ENCODE results near the gene EPB41L5.
"Not testable (repeated sequence)": the region's sequence is repeated elsewhere in the genome, so short reads cannot be mapped to it uniquely, and the experiment has no call there.

EPB41L5 gene

DNA sequence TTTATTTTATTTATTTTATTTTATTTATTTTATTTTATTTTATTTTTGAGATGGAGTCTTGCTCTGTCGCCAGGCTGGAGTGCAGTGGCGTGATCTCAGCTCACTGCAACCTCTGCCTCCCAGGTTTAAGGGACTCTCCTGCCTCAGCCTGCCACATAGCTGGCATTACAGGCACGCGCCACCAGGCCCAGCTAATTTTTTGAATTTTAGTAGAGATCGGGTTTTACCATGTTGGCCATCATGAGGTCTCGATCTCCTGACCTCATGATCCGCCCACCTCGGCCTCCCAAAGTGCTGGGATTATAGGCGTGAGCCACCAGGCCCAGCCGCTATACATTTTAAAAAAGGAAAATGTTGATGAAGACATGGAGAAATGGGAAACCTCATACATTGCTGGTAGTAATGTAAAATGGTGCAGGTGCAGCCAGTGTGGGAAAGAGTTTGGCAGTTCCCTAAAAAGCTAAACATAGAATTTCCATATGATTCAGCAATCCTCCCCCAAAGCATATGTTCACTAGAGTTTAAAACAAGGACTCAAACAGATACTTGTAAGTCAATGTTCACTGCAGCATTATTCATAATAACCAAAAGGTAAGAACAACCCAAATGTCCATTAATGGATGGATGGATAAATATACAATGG is 187.1 kb downstream of the EPB41L5 start:
- not testable (repeated sequence) for DNase-seq (ENCODE audit: low spot score)

DNA sequence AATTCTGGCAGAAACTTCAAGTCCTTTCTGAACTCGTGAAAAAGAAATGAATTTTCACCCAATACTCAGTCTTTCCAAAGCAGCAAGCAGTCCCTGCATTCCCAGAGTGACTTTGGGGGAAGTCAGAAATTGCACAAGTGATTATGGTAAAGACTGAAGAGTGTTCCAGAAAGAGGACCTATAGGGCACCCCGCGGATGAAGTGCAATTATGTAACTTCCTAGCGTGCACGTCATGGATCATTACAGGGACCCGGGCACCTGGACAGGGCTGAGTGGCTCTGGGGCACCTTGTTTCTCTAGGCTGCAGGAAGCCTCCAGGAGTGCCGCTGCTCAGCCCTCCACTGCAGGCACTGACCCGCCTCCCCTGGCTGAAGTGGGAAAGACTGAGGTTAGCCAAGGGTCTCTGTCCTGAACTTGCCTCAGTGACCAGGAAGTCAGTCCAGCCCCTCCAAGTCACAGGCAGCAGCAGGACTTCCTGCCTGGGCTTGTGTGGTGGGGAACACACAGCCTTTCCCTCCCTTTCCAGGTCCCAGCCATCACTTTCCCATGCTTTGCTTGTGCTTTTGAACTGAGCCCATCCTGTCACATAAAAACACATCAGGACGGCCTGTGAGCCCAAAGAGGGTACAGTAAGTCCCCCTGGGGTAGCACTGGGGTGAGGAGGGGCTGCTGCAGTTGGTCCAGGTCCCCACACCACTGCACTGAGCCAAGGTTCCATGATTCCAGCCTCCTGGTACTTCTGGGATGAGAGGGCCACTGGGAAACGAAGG is 190.6 kb downstream of the EPB41L5 start:
- DNase-seq (ENCODE audit: low spot score) = no peak

DNA sequence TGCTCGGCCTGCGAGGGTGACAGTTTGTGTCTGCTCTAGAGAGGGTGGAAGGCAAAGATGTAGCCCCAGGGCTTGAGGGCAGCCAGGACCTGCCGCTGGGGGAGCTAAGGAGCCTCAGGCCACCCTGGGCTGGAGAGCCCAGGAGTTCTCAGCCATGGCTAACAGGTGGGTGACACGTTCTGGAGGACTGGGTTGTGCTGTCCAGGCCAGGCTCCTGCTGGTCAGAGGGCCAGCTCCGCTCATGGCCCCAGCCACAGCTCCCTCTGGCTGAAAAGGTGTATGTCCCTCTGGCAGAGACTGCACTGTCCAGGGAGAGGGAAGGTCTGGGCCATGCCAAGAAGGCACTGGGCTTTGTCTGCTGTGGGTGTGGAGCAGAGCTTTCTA is 191.1 kb downstream of the EPB41L5 start:
- DNase-seq (ENCODE audit: low spot score) = no peak

GRCh38 chr2:120204417-120204816 is 191.5 kb downstream of the EPB41L5 start:
- DNase-seq (ENCODE audit: low spot score) = no peak

DNA sequence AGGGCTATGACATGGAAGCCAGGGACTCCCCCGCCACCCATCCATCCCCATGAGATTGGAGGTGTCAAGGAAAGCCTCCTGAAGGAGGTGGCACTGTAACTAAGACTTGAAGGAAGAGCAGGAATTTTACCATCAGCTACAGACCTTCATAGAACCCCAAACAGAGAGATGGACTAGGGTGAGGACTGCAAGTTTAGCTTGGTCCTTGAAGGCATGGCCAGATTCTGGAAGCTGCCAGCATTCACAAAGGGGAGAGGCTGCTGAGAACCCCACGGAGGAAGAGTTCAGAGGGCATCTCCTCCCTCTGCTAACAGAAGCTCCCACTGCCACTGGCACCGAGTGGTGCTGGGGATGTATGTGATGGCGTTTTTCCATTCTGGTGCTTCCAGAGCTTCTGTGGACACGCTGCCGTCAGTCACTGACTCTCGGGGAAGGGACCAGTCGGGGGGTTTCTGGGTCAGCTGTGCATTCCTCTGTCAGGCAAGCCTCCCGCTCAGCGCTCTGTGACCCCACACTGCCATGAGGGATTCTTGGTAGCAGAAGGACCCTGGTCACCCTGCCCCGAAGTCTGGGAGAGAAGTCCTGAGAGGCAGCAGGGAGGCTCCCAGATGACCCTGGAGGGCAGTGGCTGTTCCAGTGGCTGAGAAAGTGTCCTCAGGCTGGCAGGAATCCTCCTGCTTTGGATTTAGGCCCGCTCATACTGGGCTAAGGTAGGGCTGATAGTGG is 192.2 kb downstream of the EPB41L5 start:
- DNase-seq (ENCODE audit: low spot score) = no peak

DNA sequence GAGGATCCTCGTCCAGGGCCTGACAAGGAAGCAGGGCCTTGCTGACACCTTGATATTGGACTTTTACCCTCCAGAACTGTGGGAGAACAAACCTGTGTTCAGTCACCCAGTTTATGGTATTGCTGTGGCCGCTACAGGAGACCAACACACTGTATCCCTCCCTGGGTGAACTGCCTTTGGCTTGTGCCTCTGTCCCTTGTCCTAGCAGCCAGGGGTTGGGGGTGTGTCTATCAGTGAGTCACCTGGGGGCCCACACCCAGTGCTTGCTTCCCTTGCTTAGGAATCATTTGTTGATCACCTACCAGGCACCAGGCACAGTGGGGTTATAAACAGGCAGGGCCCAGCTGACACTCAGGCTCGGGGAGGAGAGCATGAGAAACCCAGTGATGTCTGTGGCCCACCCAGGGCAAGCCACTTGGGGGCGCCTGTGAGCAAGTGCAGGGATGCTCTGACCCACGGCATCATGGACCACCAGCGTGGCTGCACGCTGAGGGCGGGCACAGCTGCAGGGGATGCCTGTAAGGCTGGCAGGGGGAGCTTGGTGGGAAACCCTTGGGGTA is 193.2 kb downstream of the EPB41L5 start:
- DNase-seq (ENCODE audit: low spot score) = peak; percentile 11

DNA sequence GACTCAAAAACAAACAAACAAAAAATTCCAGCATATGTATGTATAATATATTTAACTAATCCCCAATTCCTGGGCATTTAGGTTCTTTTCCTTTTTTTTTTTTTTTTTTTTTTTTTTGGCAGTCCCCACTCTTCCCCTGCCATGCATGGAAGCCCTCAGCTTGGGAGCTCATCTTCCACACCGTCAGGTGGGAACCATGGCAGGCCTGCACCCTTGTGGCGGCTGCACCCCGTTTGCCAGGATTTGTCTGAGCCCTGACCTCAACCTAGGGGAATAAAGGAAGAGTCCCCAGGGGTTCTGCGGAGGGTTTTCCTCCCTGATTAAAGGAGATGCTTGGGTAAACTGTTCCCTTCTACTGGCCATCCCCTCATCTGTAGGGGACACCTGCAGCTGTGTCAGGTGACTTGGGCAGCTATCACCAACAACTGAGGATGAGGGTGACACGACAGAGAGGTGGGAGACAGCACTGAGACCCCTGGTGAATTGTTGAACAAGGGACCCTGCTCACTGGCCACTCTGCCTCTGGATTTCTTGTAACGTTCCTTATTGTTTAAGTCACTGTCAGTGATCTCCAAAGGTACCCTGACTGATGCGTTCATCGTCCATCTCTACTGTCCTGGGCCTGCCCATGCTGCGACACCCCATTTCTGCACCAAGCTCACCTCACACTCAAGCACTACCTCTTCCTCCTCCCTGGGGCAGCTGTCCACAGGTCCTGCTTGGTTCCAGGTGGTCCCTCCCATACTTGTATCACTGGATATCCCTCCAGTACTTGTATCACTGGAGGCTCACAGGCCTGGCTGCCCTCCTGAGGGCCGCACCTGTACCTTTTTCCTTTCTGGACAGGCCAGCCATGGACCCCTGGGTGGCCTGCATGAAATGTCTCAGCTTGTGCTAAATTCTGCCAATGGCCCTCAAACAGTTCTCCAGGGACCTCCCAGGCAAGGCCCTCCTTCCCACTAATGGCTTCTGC is 195.8 kb downstream of the EPB41L5 start:
- DNase-seq (ENCODE audit: low spot score) = no peak

DNA sequence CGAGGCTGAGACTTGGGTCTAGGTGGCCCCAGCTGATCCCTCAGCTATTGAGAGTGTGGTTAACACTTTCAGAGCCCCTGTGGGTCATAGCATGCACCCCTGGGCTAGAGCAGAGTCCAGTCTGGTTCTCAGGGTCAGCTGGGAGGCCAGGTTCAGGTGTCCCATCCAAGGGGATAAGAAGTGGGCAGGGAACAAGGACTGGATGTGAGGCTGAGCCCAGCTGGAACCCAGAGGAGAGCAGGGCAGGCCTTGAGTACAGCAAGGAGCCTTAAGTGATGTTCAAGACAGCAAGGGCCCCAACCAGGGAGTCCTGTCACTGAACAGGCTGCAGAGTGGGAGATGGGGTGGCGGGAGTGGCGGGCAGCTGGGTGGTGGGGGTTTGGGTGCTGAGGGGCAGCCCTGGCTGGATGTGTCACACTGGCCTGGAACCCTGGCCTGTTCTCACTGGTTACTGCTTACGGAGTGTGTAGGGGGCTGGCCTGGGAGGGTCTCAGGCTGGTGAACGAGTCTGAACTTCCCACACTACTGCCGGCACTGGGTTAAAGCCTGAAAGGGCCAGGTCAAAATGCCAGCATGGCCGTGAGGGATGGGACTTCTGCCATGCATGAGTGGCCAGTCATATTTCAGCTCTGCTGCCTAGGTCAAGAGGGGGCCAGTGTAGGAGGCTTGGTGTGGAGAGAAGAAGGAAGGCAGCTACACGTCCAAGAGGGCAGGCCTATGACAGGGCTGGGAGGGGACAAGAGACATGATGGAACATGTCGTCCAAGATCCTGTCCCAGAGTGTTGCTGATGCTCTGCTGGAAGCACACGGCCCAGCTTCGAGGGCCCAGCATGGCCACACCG is 196.8 kb downstream of the EPB41L5 start:
- no peak for DNase-seq (ENCODE audit: low spot score)

DNA sequence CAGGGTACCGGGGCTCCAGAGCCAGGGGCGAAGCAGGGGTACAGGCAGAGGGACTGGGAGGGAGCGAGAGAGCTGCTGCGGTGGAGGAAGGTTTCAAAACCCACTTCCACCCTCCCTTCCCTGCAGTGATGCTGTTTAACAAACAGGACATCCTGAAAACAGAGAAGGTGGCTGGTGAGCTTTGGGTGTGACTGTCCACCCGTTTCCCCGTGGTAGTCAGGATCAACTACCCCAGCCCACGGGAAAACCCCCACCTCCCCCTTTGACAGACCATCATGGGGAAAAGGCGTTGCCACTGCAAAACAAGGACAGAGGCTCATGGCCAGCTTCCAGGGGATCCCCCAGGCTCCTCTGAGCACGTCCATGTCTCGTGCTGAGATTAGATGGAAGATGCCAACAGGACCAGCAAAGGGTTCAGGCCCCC is 197.4 kb downstream of the EPB41L5 start:
- DNase-seq (ENCODE audit: low spot score) = no peak

DNA sequence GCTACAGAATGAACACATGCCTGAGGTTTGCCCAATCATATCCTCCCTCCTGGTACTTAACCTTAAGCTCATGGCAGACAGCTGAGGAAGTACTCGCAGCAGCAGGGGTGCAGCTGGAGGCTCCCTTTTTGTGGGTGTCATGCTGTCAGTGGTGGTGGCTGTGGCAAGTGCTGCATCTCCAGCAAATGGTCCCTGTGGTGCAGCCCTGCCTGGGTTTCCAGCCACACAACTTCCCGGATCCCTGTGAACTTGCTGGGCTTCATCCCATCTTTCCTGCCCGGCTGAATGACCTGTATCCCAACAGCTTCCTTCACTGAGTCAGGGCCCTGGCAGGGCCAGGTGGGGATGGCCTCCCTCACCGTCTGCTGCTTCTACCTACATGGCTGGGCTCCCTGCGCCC is 205.3 kb downstream of the EPB41L5 start:
- no peak for DNase-seq (ENCODE audit: low spot score)

DNA sequence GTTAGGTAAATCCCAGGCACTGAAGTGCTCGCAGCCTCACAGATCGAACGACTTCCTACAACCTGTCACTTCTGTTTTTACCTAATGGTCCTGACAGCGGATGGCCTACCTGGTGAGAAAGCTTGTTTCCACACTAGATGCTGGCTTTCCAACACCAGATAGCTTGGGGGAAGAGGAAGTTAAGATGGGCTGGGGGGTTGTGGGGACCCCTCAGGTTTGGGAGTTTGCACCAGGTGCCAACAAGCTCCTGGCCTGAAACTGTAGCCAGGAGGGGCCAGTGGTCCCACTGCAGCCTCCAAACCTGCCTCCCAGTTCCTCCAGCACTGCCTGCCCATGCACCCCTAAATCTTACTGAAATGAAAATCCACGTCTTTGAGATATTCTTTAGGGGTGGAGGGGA is 206.4 kb downstream of the EPB41L5 start:
- no peak for DNase-seq (ENCODE audit: low spot score)

DNA sequence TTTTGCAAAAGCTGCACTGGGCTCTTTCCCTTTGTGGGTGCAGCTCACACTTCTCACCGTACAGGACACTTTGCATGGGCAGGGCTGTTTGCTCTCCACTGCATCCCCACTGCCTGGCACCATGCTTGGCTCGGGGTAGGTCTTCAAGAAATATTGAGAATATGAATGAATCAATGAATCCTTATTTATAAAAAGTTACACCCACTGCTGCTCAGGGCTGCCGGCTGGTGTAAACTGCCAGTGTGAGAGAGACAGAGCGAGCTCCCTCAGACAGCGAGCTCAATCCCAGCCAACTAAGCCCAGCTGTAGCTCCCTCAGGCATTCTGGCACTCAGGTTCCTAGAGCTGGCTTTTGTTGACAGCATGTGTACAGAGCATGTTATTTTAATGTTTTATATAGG is 206.9 kb downstream of the EPB41L5 start:
- DNase-seq (ENCODE audit: low spot score) = no peak

- DNase-seq (ENCODE audit: low spot score) = no peak
Measured at GRCh38 chr2:120220756-120221155, 207.9 kb downstream of the EPB41L5 start.

DNA sequence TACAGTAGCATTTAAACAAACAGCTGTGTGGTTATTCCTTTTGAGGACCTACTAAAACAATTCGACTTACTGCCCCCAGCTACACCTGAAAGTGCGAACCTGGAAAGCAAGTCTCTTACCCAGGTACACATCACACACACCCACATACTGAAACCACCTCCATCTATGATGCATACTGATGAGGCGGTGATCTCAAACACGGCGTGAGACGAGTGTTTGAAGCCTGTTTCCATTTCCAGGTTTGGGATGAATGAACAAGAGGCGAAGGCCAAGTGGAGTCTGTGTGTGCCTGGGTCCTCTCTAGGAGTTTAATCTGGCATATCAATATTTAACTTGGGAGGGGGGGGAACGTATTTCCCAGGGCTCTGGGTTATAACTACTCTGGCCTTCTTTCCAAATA is 208.7 kb downstream of the EPB41L5 start:
- DNase-seq (ENCODE audit: low spot score) = no peak

DNA sequence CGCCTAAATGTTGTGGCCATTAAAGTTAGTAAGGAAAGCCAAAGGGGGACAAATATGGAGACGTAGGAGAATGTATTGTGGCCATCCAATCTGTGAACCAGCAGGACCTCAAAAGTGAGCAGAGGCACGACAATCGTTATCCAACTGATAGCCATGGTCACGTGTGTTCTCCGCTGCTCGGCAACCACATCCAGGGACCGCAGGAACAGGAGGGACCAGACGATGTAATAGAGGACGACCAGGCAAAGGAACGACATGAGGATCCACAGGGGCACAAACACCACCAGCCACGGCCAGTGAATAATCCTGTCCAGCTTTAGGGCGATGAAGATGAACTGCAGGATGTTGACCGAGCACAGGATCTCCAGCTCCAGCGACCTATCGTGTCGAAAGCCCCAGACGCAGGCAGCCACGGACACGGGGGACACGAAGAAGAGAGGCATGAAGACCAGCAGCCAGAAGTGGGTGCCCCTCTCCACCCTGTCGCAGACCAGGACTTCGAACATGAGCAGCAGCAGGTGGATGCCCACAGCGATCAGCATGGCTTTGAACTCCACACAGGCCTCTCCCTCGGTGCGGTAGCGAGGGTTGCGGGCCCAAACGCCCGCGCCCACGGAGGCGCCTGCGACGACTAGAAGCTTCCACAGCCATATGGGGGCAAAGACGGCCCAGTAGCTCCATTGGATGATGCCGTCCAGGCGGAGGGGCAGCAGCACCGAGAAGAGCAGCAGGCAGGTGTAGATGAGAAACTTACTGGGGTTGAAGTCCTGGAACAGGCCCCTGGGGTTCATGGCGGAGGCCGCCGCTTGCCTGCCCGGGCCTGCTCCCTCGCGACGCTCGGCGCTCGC is 209.5 kb downstream of the EPB41L5 start:
- DNase-seq (ENCODE audit: low spot score) = no peak

- DNase-seq (ENCODE audit: low spot score) = peak; percentile 78
Measured at GRCh38 chr2:120223034-120223912, 210.4 kb downstream of the EPB41L5 start, which contains the start of gene TMEM185B. Gene TMEM185B, minus strand, starts transcription at chr2:120223400. Its CDS starts 424 bp downstream, at chr2:120222976.

- DNase-seq (ENCODE audit: low spot score) = no peak
Measured at GRCh38 chr2:120224256-120224655, 211.4 kb downstream of the EPB41L5 start.

DNA sequence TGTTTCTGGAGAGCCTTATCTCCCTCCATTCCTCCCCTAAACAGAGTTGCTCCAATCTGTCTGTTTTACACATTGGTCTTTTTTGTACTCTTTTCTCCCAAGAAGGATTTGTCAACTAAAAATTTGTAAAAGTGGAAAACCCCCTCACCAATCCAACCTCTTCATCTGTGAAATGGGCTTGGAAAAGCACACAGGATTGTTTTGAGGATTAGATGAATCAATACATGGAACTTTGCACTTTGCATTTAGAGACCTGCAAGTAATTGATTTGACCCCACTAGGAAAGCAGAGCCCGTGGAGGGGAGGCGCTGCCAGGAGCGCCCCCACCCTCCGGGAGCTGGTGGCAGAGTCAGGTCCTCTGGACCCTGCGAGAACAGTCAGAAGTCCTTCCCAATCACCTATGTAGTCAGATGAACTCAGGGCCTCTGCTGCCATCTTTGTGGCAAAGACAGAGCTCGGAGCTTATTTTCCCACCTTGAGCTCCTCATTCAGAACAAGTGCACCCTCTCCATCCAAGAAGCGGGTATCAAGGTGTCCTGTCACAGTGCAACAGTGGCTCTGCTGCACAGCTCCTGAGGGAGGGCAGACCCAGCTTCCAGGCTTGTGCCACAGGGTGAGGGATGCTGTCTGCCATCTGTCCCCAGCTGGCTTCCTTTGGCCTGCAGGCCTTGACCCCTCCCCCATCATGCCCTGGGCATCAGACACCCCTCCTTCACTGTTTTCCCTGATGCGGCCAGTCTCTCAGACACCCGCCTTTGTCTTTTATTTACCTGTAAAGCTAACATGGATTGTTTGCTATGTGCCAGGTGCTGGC is 212.1 kb downstream of the EPB41L5 start:
- DNase-seq (ENCODE audit: low spot score) = no peak

Data from cerebellar cortex (tissue), 1 donor.